A549 (cell line): Measurements from ENCODE around the gene UTS2B. TPM values are rescaled to one million over a fixed set of nuclear protein-coding genes. Genes with fewer than 3 reads are reported as not detected.
"Not testable (repeated sequence)": the region's sequence is repeated elsewhere in the genome, so short reads cannot be mapped to it uniquely, and the experiment has no call there.

Source experiments
- ATAC-seq, 2 experiments: fragments of 200-7000 bp in 1 of 2; fragments of >200 bp in 1 of 2; cut with Nextera tagmentation in 1 of 2; cut with Tn5 transposase in 1 of 2; 3 replicates each; pipeline versions ENCODE4 v1.8.0 to v1.9.1; 2018 to 2020; ENCODE audit warnings: mild to moderate bottlenecking in 1 of 2, moderate library complexity in 1 of 2
- CTCF ChIA-PET: fragments of 300-600 bp; sonication (Branson Sonifier 250); formaldehyde crosslinking; extraction: SDS; loops from one replicate; lab custom pipeline; 2021; ENCODE audit warnings: antibody characterized with exemption, inconsistent platforms; lab: Yijun Ruan, JAX
- POLR2A ChIA-PET: fragments of 350-600 bp; formaldehyde crosslinking; extraction: SDS; loops from one replicate; lab custom pipeline; 2021; ENCODE audit warnings: antibody characterized with exemption, inconsistent platforms; lab: Yijun Ruan, JAX
- DNase-seq, 2 experiments: peaks; one replicate each; pipeline versions ENCODE4 v3.0.0 to v3.0.0-alpha.2; 2011 to 2016; ENCODE audit warnings: low read depth in 1 of 2, low spot score in 1 of 2
- FAIRE-seq: peaks from 2 replicates; lab custom pipeline; 2011; peaks lifted over from hg19 to GRCh38; lab: Jason Lieb, UNC
- H3K27ac ChIP-seq, 2 experiments: fragments of >200 bp; sonication (Bioruptor Twin); formaldehyde crosslinking; 3 replicates each; pipeline ENCODE4 v1.5.1; 2016 to 2017
- H3K4me1 ChIP-seq: fragments of >200 bp; sonication (Bioruptor Twin); formaldehyde crosslinking; 3 replicates; pipeline ENCODE4 v1.6.1; 2016
- H3K4me2 ChIP-seq: fragments of >200 bp; sonication (Bioruptor Twin); formaldehyde crosslinking; 3 replicates; pipeline ENCODE4 v1.6.1; 2016
- H3K4me3 ChIP-seq: fragments of >200 bp; sonication (Bioruptor Twin); formaldehyde crosslinking; 3 replicates; pipeline ENCODE4 v1.5.1; 2016
- H3K9me3 ChIP-seq: fragments of >200 bp; sonication (Bioruptor Twin); formaldehyde crosslinking; 3 replicates; pipeline ENCODE4 v1.6.1; 2016
- CBX8 ChIP-seq: fragments of 200-600 bp; sonication (generic); IDR thresholded peaks from 2 replicates; pipeline ENCODE4 v1.6.1; 2016
- CHD2 ChIP-seq: fragments of 150-350 bp; IDR thresholded peaks from 2 replicates; pipeline ENCODE4 v1.6.1; 2014; ENCODE audit warnings: low read length; ENCODE audit not compliant: partially characterized antibody
- EHF ChIP-seq: fragments of 250-450 bp; sonication (Bioruptor Pico); IDR thresholded peaks from 2 replicates; pipeline ENCODE4 v1.5.0; 2020; ENCODE audit warnings: mild to moderate bottlenecking
- ESRRA ChIP-seq: fragments of 150-350 bp; IDR thresholded peaks from 2 replicates; pipeline ENCODE4 v1.6.1; 2014; ENCODE audit warnings: mild to moderate bottlenecking, low read length, borderline replicate concordance
- FOSL2 ChIP-seq, 2 experiments: fragments of 450-650 bp in 1 of 2; fragments of >200 bp in 1 of 2; sonication (Bioruptor Twin) in 1 of 2; formaldehyde crosslinking; IDR thresholded peaks; 2 replicates each; pipeline versions ENCODE4 v1.5.0 to v1.6.1; 2016 to 2020; ENCODE audit warnings: mild to moderate bottlenecking in 1 of 2, moderate library complexity in 1 of 2
- GATA3 ChIP-seq: IDR thresholded peaks from 2 replicates; pipeline ENCODE4 v1.6.1; 2012; ENCODE audit warnings: borderline replicate concordance
- HOXB5 ChIP-seq: fragments of 250-450 bp; sonication (Bioruptor Pico); IDR thresholded peaks from 2 replicates; pipeline ENCODE4 v1.5.0; 2020; ENCODE audit warnings: mild to moderate bottlenecking, moderate library complexity
- JUNB ChIP-seq: fragments of >200 bp; sonication (Bioruptor Twin); formaldehyde crosslinking; IDR thresholded peaks from 2 replicates; pipeline ENCODE4 v1.6.1; 2016
- NFE2L2 ChIP-seq: fragments of 150-350 bp; conservative IDR thresholded peaks from 2 replicates; pipeline ENCODE4 v1.6.1; 2014; ENCODE audit warnings: low read length
- PHF8 ChIP-seq: fragments of 200-600 bp; sonication (generic); IDR thresholded peaks from 2 replicates; pipeline ENCODE4 v1.6.1; 2016; ENCODE audit warnings: low read depth, mild to moderate bottlenecking, antibody characterized with exemption, moderate library complexity, borderline replicate concordance
- RAD21 ChIP-seq, 2 experiments: fragments of >200 bp in 1 of 2; sonication (Bioruptor Twin) in 1 of 2; formaldehyde crosslinking in 1 of 2; IDR thresholded peaks in 1 of 2; conservative IDR thresholded peaks in 1 of 2; 2 replicates in 1 of 2; 3 replicates in 1 of 2; pipeline ENCODE4 v1.6.1; 2012 to 2018; ENCODE audit warnings: inconsistent platforms in 1 of 2
- ZC3H11A ChIP-seq: fragments of 450-650 bp; IDR thresholded peaks from 2 replicates; pipeline ENCODE4 v1.6.1; 2014; ENCODE audit warnings: antibody characterized with exemption, mild to moderate bottlenecking
- WGBS: methylation state at CpG from one replicate; pipeline ENCODE4 v1.1.6; 2017; ENCODE audit errors: missing lambda C conversion rate; 5-methylcytosine and 5-hydroxymethylcytosine counted together
- polyA plus RNA-seq, 4 experiments: library from polyadenylated mRNA; depleted of rRNA in 3 of 4; stranded (reverse); fragments of >200 nt; fragmentation: RNase III in 1 of 4; extraction: RNeasy Plus Mini Kit Qiagen cat#74134 plus additional on column Dnase treatment in 1 of 4; gene quantifications; 2 replicates in 3 of 4; 3 replicates in 1 of 4; pipeline ENCODE4 v1.2.3, GENCODE V29; 2011 to 2017
- TF ChIP-seq, protein P1 (sequence below): fragments of >200 bp; sonication (Bioruptor Twin); formaldehyde crosslinking; IDR thresholded peaks from 3 replicates; pipeline ENCODE4 v1.6.1; 2016
- TF ChIP-seq, protein P2 (sequence below): fragments of 150-350 bp; IDR thresholded peaks from 2 replicates; pipeline ENCODE4 v1.6.1; 2014; ENCODE audit warnings: low read depth, mild to moderate bottlenecking, low read length
- TF ChIP-seq, protein P3 (sequence below): fragments of 250-450 bp; sonication (Bioruptor Pico); IDR thresholded peaks from 2 replicates; pipeline ENCODE4 v1.5.0; 2021; ENCODE audit warnings: mild to moderate bottlenecking, moderate library complexity, borderline replicate concordance
- TF ChIP-seq, protein P4 (sequence below): fragments of >200 bp; sonication (Bioruptor Twin); formaldehyde crosslinking; IDR thresholded peaks from 3 replicates; pipeline ENCODE4 v1.5.1; 2016

The UTS2B gene
- polyA plus RNA-seq, 2 of the 4 experiments (the other 2 are of a cell fraction), result 0.16 TPM; not detected in 1

GRCh38 chr3:191246630-191247029 lies 83.7 kb downstream of the UTS2B start:
- Histone ChIP-seq H3K4me3 (no peak overlapping the region), H3K9me3 (no peaks in the 10 kb centered on the region), H3K4me2 (0 out of 3 replicates have a peak overlapping the region, but pooled peaks have one; percentile 11), H3K4me1 (peaks cover 6% of the 10 kb centered on the region; the same call in 1 of the 3 replicates), H3K27ac (no peak overlapping the region)
- CTCF ChIA-PET, result interaction anchor here (0.6 kb wide), 1 partner anchor 26 kb away, joined by 3 read pairs; no protein-coding TSS in a partner anchor
- DNase-seq, result peak; percentile 5 to 31
- TF ChIP-seq, protein P1, sequence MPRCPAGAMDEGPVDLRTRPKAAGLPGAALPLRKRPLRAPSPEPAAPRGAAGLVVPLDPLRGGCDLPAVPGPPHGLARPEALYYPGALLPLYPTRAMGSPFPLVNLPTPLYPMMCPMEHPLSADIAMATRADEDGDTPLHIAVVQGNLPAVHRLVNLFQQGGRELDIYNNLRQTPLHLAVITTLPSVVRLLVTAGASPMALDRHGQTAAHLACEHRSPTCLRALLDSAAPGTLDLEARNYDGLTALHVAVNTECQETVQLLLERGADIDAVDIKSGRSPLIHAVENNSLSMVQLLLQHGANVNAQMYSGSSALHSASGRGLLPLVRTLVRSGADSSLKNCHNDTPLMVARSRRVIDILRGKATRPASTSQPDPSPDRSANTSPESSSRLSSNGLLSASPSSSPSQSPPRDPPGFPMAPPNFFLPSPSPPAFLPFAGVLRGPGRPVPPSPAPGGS, result no peak
- TF ChIP-seq EHF (CRISPR knock-in tag), result no peak
- peak; percentile 64; the same call in 1 of the 2 replicates for TF ChIP-seq GATA3
- TF ChIP-seq PHF8, result no peak
- no peak for TF ChIP-seq FOSL2 (IDR thresholded peaks at IDR 0.05)
- peak; percentile 56 for TF ChIP-seq FOSL2 (CRISPR knock-in tag; IDR thresholded peaks at IDR 0.05)
- TF ChIP-seq CBX8, result no peak
- TF ChIP-seq JUNB, result 0 out of 2 replicates have a peak, but pooled peaks have one; percentile 38
- TF ChIP-seq NFE2L2, result no peak
- TF ChIP-seq ZC3H11A, result no peak
- TF ChIP-seq CHD2, result no peak
- TF ChIP-seq, protein P2, sequence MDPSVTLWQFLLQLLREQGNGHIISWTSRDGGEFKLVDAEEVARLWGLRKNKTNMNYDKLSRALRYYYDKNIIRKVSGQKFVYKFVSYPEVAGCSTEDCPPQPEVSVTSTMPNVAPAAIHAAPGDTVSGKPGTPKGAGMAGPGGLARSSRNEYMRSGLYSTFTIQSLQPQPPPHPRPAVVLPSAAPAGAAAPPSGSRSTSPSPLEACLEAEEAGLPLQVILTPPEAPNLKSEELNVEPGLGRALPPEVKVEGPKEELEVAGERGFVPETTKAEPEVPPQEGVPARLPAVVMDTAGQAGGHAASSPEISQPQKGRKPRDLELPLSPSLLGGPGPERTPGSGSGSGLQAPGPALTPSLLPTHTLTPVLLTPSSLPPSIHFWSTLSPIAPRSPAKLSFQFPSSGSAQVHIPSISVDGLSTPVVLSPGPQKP, result no peak
- TF ChIP-seq, protein P3, sequence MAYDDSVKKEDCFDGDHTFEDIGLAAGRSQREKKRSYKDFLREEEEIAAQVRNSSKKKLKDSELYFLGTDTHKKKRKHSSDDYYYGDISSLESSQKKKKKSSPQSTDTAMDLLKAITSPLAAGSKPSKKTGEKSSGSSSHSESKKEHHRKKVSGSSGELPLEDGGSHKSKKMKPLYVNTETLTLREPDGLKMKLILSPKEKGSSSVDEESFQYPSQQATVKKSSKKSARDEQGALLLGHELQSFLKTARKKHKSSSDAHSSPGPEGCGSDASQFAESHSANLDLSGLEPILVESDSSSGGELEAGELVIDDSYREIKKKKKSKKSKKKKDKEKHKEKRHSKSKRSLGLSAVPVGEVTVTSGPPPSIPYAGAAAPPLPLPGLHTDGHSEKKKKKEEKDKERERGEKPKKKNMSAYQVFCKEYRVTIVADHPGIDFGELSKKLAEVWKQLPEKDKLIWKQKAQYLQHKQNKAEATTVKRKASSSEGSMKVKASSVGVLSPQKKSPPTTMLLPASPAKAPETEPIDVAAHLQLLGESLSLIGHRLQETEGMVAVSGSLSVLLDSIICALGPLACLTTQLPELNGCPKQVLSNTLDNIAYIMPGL (CRISPR knock-in tag), result no peak
- no peak for TF ChIP-seq HOXB5
- no peak for FAIRE-seq
- ATAC-seq, result peak in 1 of 2 experiments; percentile 68; a peak in 2 of 6 replicates
- WGBS, result 0% methylated on average over 1 of the region's 1 CpG
- POLR2A ChIA-PET, result no interaction called here

GRCh38 chr3:191246034-191246433 lies 84.3 kb downstream of the UTS2B start:
- CTCF ChIA-PET, result interaction anchor here (0.6 kb wide), 1 partner anchor 27 kb away, joined by 3 read pairs; no protein-coding TSS in a partner anchor
- POLR2A ChIA-PET, H3K9me3 ChIP-seq, H3K4me2 ChIP-seq, H3K27ac ChIP-seq, FAIRE-seq, H3K4me1 ChIP-seq, DNase-seq, H3K4me3 ChIP-seq, ATAC-seq: not testable (repeated sequence)
- WGBS, result 81% methylated on average over 5 of the region's 5 CpGs

- H3K4me3 ChIP-seq, result no peak overlapping the region
- peak in 1 of 2 experiments; percentile 4 for DNase-seq
- no peak for ATAC-seq
- H3K4me1 ChIP-seq, result peaks cover 6% of the 10 kb centered on the region; the same call in 1 of the 3 replicates
- FAIRE-seq, result no peak
- 0% methylated on average over 2 of the region's 2 CpGs for WGBS
- TF ChIP-seq, protein P4, sequence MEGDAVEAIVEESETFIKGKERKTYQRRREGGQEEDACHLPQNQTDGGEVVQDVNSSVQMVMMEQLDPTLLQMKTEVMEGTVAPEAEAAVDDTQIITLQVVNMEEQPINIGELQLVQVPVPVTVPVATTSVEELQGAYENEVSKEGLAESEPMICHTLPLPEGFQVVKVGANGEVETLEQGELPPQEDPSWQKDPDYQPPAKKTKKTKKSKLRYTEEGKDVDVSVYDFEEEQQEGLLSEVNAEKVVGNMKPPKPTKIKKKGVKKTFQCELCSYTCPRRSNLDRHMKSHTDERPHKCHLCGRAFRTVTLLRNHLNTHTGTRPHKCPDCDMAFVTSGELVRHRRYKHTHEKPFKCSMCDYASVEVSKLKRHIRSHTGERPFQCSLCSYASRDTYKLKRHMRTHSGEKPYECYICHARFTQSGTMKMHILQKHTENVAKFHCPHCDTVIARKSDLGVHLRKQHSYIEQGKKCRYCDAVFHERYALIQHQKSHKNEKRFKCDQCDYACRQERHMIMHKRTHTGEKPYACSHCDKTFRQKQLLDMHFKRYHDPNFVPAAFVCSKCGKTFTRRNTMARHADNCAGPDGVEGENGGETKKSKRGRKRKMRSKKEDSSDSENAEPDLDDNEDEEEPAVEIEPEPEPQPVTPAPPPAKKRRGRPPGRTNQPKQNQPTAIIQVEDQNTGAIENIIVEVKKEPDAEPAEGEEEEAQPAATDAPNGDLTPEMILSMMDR, result peak; percentile 20; the same call in 1 of the 3 replicates
- TF ChIP-seq RAD21 (conservative IDR thresholded peaks at IDR 0.05 in 1 of 2, IDR thresholded peaks at IDR 0.05 in 1 of 2) (peak; percentile 48 to 51), ESRRA (no peak)
- no peaks in the 10 kb centered on the region for H3K9me3 ChIP-seq
- H3K27ac ChIP-seq, result no peak overlapping the region
- POLR2A ChIA-PET, result no interaction called here
- CTCF ChIA-PET, result interaction anchor here (1.2 kb wide), 1 partner anchor 1200 kb away, joined by 3 read pairs; no protein-coding TSS in a partner anchor
- no peak overlapping the region for H3K4me2 ChIP-seq
Measured at GRCh38 chr3:191244242-191244867, 86.0 kb downstream of the UTS2B start.
